Embryonic facial prominence (tissue), 1 donor: ENCODE measurements around the gene ACTR1B.
A peak's percentile ranks its signal among the peaks of the same experiment; 100 is the strongest.
"Not testable (repeated sequence)": the region's sequence is repeated elsewhere in the genome, so short reads cannot be mapped to it uniquely, and the experiment has no call there.

Source experiments
- DNase-seq: peaks from one replicate; pipeline ENCODE4 v3.0.0-alpha.2; 2016; ENCODE audit errors: extremely low spot score

The ACTR1B gene

DNA sequence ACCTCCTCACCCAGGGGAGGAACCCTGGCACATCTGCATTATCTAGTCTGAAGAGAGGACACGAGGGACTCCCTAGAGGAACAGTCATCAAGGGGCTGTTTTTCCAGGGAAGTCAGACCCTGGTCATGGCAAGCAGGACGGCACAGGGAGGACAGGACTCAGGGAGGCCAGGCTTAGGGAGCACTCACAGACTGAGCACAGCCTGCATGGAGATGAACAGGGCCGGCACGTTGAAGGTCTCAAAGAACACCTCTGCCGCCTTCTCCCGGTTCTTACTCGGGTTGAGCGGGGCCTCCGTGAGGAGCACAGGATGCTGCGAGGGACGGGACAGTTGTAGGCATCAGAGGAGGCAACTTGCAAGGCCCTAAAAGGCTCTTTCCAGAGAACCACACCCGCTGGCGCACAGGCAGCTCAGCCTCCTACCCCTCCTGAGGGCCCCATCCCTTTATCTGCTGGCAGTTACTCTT lies 5.1 kb downstream of the ACTR1B start:
- no peak for DNase-seq

DNA sequence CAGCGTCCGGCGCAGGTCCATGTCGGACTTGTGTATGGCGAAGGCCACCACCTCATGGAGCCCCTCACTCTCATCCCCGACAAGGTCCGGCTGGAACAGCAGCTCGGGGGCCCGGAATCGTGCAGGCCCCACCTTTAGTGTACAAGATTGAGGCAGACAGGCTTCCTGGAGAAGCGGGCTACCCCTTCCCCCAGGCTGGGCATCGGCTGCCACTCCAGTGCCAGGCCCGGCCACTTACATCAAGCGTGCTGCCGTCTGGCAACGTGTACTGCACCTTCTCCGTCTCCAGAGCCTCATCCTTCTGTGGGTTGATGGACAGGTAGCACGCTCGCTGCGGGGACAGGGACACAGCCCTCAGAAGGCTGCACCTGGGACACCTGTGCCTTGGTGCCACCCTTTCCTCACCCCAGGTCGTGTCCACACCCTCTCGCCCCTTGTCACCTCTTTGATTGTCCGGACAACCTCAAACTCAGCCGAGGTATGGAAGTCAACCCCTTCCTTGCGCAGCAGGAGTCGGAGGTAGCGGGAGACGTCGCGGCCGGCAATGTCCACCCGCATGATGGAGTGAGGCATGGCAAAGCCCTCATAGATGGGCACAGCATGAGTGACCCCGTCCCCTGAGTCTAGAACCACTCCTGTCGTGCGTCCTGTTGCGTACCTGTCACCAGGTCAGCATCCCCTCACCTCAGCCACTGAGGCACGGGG lies 5.7 kb downstream of the ACTR1B start:
- no peak for DNase-seq

DNA sequence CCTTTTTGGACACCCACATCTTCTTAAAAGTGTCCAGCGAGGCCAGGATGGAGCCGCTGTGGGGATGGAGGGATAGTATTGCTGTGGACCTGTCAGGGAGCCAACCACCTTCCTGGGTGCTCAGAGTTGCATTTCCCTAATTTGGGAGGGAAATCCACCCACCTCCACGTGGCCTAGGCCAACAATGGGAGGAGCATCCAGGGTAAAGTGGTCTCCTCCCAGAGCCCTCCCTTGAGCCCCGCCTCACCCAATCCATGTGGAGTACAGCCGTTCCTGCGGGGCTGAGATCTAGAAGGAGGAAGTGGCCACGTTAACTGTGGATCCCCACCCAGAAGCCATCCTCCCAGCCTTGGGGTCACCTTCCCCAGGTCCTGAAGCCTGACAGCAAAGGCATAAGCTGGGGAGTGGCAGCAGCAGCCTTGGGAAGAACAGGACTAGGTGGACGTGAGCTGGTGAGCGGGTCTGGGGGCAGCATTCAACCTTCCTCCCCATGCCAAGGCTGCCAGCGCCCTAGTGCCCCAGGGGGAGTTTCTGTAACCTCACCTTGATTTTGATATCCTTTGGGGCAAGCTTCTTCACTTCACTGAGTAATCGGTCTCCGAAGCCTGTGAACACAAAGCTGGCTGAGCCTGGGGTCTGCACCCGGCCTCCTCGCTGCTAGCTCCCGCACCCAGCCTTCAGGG lies 6.8 kb downstream of the ACTR1B start:
- no peak for DNase-seq

DNA sequence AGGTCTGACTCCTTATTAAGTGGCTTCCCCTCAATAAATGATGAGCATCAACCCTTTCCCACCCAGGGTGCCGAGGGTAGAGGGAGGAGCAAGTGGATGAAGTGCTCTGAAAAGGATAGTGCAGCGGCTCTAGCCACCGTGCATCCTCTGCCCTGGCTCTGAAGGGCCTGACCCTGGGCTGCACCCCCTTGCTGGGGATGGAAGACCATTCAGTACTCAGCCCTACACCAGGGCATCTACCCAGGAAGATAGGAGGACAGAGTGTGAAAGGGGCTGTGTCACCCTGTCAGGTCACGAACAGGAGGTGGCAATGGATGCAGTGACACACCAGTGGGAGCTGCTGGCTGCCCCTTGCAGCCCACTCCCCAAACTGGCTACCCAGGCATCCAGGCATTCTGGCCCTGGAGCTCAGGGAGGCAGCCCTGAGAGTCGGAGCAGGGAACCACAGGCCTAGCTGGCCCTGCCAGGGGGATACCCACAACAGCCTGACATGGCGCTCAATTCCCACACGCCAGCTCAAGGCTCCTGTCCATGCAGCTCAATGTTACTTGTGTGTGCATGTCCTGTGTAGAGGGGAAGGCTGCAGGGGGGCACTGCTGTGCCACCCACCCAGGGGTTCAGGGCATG lies 7.6 kb downstream of the ACTR1B start:
- DNase-seq, result no peak

DNA sequence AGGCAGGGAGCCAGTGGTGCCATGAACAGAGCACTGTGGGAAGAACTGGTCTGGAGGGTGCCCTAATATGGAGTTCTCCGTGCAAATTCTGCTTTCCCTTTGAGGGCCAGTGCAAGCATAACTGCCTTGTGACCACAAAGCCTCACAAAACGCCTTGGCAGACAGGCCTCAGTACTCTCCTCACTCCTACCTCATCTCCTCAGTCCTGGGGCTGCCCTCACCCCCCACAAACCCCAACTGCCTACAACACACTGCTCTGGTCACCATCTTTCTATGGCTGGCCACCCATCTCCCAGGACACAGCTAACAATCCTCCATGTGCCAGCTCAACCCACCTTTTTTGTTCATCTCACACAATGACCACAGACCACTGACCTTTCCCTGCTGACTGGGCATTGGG lies 9.1 kb downstream of the ACTR1B start:
- no peak for DNase-seq

DNA sequence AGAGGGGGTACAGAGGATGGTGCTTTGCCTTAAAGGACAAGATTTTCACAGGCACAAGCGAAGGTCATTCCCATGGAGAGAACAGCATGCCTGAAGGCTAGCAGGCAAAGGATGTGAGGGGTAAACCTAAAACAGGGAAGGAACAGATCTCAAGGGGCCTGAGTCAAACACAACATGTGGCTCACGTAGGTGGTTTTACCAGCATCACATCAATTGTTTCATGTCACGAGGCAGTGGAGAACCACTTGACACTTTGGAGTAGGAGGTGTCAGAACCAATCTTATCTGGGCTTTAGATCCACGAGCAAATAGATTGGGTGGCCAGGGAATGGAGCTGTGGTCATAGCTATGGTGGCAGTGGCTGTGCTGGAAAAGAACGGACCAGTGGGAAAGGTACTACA lies 9.5 kb downstream of the ACTR1B start:
- DNase-seq, result no peak

DNA sequence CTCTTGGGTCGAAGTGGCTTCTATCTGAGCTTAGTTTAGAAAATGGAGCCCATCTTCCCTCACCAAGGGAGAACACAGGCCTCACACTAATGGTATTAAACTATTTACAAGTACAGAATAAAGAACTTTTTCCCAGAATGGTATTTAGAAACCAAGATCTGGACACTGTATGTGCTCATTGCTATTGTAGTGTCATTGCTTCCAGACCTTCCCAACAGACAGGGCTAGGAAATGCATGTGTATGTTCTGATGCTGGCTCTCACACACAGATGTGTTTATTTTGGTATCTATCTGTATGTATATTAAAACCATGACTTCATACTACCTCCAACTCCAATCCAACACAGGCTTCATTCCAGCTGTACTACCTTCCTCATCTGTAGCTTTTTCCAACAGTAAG lies 10.0 kb downstream of the ACTR1B start:
- no peak for DNase-seq

DNA sequence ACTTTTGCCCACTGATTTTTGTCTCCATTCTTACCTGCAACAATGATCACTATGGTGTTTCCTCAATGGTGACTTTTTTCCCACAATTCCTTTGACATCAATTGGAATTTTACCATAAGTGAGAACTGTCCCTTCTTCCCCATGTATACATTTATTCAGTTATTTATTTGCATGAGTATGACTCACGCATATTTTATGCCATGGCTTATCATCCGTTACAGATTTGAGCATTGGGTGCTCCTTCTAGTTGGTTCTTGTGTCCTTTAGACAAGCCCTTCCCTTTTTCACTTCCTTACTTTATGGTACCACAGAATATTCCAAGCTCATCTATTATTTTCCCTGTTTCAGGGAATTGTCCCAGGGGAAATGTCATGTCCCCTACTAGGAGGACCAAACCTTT lies 10.4 kb downstream of the ACTR1B start:
- no peak for DNase-seq

DNA sequence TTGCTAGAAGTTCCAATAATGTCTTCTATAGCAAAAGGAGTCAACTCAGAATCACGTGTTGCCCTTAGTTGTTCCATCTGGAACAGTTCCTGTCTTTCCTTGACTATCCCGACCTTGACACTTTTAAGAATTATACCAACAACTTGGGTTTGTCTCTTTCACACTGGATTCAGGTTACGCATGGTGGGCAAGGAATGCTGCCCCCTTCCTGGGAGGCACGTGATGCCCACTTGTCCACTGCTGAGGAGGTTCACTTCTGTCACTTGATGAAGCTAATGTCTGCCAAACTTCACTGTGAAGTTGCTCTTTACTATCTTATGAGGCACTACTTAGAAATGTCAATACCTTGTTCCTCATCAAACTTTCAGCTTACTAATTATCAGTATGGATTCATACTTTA lies 12.7 kb downstream of the ACTR1B start:
- DNase-seq, result no peak

DNA sequence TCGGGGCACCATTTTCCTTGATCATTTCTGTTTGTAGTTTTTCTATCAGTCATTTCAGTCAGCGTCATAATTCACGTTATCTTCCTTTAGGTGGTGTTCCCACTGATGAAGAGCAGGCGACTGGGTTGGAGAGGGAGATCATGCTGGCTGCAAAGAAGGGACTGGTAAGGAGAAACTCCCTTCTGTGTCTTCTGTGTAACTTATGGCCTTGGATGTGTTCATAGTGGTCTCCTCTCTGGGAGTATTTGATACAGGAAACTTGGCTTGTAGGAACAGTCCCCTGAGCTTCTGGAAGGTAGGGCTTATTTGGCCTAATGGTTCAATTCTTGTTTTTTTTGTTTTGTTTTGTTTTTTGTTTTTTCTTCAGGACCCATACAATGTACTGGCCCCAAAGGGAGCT lies 16.9 kb downstream of the ACTR1B start:
- no peak for DNase-seq

DNA sequence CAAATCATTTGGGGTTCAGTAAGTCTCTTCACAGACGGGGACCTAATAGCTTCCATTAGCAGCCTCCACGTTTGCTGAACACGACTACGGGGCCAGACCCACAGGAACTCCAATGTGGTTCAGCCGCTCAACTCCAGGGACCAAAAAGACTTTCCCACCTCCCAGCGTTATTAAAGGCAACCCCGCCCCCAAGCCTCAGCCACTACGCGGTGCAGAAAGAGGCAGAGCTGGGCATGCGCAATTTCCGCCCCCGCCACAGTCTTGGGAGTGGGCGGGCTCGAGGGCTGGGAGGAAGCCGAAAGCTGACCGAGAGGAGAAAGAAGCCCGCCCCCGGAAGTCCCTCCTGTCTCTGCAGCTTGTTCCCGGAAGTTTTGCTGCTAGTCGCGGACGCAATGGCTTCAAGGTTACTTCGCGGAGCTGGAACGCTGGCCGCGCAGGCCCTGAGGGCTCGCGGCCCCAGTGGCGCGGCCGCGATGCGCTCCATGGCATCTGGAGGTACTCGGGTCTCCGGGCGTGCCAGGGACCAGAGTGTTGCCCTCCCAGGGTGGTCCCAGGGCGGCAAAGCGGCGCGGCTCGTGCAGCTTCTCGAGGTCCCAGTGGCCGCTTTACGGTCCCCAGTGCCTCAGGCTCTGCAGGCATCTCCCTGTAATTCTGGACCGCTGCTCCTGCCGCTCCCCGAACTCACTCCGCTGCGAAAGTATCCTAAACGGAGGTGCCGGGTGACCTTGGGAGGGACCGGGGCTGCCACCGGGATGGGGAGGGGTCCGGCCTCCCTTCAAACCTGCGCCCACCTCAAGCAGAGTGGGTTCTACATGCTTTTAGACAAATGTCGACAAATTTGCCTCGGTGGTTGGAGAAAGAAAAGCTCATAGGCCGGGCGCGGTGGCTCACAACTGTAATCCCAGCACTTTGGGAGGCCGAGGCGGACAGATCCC lies 17.9 kb downstream of the ACTR1B start, which contains the start of gene COX5B:
Gene COX5B, plus strand, starts transcription at position 368 of the 935 bp plus-strand sequence. Its CDS starts 25 bp downstream, at position 393.
- peak; percentile 99 for DNase-seq

DNA sequence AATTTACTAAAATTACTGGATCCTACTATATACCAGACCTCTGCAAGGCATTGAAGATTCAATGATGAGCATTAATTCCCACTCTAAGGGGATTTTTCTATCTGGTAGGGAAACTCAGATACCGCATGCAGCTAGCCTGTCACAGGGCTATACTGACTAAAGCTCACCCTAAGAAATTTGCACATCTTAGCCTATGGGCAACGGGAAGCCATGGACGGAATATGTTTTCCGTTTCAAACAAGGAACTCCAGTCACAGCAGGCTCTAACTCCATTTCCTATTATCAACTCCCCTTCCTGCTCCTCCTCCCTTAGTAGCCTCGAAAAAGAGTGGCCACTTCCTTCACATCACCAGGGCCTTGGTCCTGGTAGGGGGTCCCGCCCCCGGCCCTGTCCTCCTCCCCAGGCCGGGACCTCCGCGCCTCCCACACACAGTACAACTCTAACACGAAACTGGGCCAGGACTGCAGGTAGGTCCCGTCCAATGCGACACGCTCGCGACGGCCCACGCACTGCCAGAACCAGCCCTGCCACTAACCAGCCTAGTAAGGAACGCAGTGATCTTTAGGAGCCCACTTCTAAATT lies 18.6 kb downstream of the ACTR1B start:
- DNase-seq, result no peak

DNA sequence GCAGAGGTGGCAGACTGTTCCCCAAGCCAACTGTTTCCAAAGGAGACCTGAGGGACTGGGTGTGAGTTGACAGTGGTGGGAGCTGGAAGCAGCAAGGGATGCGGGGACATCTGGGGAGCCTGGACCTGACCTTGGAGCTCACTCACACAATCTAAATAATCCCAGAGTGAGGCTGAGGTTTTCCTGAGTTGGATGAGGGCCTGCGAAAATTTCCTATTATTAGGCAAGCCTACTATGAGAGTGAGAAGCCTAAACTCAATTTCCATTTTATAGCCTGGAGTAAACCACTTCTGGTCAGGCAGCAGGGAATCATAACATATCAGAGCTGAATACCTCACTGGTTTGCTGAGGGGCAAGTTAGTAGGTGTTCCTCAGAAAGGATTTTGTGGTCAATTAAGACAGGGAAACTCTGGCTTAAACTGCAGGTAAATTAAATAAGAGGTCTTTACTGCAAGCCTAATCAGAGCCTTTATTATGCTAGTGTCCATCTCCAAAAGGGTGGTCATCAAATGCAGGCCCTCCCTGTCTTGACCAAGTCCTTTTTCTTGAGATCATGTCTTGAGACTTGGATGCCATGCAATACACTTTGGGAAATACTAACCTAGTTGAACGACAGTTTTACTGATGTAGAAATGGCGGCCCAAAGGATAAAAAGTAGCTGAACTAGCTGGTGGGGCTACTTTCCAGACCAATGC lies 19.7 kb downstream of the ACTR1B start:
- no peak for DNase-seq

DNA sequence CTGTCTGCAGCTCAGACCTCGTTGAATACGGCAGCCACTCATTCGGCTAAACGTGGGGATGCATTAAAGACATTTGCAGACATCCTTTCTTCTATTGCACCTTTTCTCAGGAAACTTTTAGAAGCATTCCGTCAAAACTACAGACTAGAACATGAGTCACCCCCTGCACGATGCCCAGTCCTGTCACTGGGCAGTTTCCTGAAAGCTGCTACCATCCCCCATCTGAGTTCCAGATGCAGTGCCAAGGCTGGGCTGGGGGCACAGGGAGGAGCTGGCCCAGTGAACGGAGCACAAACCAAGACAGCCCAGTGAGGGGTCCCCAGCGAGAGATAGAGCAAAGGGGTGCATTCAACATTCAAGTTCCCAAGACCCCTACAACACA lies 37.8 kb downstream of the ACTR1B start:
- not testable (repeated sequence) for DNase-seq

DNA sequence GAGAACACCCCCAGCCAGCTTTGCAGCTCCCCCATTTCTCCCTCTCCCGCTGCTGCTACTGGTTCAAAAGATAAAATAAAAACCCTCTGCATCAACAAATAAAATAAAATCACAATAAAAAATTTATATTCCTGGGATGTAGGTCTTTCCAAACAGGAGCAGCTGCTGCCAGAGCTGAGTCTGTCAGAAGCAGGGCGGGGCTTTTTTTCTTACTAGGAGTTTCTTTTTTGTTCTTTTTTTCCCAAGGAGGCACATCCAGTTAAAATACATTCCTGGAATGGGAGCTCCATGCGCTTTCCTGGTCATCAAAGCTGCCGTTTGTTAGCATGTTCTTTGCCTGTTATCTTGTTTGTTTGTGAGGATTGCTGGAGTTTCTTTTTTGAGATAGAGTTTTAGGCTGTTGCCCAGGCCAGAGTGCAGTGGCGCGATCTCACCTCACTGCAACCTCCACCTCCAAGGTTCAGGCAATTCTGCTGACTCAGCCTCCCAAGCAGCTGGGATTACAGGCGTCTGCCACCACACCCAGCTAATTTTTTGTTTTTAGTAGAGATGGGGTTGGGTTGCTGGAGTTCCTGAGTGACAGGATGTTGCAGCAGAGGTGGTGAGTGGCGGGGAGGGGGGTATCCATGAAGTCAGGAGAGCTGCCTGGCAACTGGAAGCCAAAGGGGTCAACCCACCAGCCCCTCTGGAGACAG lies 38.3 kb downstream of the ACTR1B start:
- DNase-seq, result not testable (repeated sequence)

DNA sequence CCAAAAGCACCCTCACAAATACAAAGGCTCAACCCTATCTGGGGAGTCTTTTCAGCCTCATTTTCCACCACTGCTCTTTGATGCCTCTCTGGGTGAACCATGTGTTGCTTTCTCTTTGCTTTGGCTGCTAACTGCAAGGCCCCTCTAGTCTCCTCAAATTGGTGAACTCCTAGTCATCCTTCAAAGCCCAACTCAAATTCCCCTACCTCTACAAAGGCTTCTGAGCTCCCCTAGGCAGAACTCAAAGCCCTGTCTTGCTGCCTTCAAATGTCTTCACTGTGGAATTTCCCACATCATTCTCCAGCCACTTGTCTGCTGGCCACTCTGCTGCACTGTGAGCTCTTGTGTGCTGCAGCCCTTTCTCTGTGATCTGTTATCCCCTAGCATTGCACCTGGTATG lies 40.9 kb downstream of the ACTR1B start:
- not testable (repeated sequence) for DNase-seq

DNA sequence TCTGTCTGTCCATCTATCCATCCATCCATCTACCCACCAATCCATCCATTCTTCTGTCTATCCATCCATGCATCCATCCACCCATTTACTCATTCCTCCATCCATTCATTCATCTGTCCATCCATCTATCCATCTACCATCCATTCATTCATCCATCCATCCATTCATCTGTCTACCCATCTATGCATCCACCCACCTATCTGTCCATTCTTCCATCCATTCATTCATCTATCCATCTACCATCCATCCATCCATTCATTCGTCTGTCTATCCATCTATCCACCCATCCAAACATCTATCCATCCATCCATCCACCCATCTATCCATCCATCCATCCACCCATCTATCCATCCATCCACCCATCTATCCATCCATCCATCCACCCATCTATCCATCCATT lies 43.4 kb downstream of the ACTR1B start:
- DNase-seq, result not testable (repeated sequence)

DNA sequence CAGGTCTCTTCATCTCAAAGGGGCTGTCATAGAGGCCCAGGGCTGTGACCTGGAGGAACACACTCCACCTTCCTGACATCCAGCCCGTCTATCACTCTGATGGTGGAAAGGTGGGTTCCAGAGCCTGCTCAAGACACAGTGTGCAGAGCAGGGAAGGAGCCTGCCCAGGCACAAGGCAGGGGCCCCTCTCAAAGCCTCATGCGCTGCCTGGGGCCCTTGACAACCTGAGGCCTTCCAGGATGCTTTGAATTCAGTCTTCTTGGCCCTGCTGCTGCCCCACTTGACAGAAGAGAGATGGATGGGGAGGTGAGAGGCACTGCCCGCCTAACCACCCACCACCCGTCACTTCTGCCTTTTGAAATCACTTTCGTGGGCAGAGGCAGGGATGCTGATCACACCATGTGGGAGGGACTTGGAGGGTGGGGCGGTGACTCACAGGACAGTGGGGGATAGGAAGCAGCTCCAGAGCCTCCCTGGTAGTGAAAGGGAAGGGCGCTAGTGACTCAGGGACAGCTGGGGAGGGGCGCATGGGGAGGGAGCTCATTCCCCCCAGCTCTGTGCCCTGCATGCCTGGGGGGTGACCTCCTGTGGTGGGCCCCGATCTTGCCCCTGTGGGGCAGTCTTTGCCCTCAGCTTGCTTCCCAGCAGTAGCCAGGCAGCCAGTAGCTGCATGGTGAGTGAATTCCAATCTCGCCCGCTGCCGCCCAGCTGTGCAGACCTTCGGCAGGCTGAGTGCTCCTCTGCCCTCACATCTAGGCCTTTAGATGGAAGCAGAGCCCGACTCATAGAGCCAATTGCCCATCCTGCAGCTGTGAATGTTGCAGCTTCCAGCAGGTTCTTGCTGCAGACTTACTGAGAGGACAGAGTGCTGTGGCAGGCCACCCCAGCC lies 44.7 kb downstream of the ACTR1B start:
- DNase-seq, result not testable (repeated sequence)

DNA sequence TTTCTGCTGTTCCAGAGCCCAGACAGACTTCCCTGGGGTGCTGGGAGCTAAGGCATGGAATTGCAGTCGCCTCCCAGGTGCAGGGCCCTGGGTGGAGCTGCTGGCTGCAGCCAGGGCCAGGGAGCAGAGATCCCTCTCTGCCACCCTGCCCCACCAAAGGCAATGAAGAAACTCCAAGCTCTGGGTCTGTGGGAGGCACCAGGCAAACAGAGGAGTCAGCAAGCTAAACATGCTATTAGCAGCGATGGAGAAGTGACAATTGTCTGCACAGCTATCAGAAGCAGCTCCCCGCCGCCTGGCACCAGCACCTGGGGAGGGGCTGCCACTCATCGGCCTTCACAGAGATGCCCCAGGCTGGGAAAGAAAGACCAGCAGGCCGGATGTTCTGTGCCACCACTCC lies 45.9 kb downstream of the ACTR1B start:
- DNase-seq, result no peak
